ENCODE data around the gene IGFLR1. TPM values are rescaled to one million over a fixed set of nuclear protein-coding genes. Genes with fewer than 3 reads are reported as not detected.

Gene IGFLR1
- total and polyA plus RNA-seq, 3 experiments from 2014 or later, result 96.7 to 110 (median 108) TPM

GRCh38 chr19:35715355-35715809 is 26.9 kb downstream of the IGFLR1 start:
- Histone ChIP-seq H3K4me3 (ENCODE audit: low read length) (peak overlapping the region; percentile 89), H3K36me3 (ENCODE audit: insufficient read depth, low read length) (no peaks in the 10 kb centered on the region), H3K9me3 (ENCODE audit: low read length) (no peaks in the 10 kb centered on the region), H3K4me1 (ENCODE audit: insufficient read depth, low read length) (peaks cover 73% of the 10 kb centered on the region), H3K27me3 (ENCODE audit: insufficient read depth, low read length, poor library complexity, severe bottlenecking) (no peaks in the 10 kb centered on the region), H3K27ac (ENCODE audit: low read depth, low read length) (no peak overlapping the region)
- ChIA-PET CTCF (interaction anchor here (0.8 to 4.0 kb wide), 4 partner anchors 13 to 30 kb away, joined by 3 to 20 read pairs (median 4); partner anchors contain the start of genes PSENEN and U2AF1L4), POLR2A (interaction anchor here (1.2 kb wide), 1 partner anchor 33 kb away, joined by 3 read pairs; the partner anchor contains the start of gene LIN37)
- Mint-ChIP-seq H3K27me3 (peaks cover 0 to 8% of the 10 kb centered on the region in 2 donors), H3K36me3 (peaks cover 0 to 20% (median 2%) of the 10 kb centered on the region in 3 donors), H3K9me3 (no peaks in the 10 kb centered on the region), H3K4me3 (peak overlapping the region in 6 of 7 donors; percentile 15 to 98 (median 67)), H3K27ac (peak overlapping the region in 4 of 8 donors; percentile 32 to 98 (median 94)), H3K4me1 (peaks cover 57 to 80% (median 71%) of the 10 kb centered on the region in 3 donors)
- DNase-seq, result no peak

GRCh38 chr19:35714601-35715354 is 27.5 kb downstream of the IGFLR1 start:
- H3K4me3 Mint-ChIP-seq, result peak overlapping the region; percentile 41 to 70 (median 67)
- Histone ChIP-seq H3K36me3 (ENCODE audit: insufficient read depth, low read length) (no peaks in the 10 kb centered on the region), H3K4me3 (ENCODE audit: low read length) (no peak overlapping the region), H3K27me3 (ENCODE audit: insufficient read depth, low read length, poor library complexity, severe bottlenecking) (no peaks in the 10 kb centered on the region), H3K4me1 (ENCODE audit: insufficient read depth, low read length) (peaks cover 70% of the 10 kb centered on the region), H3K27ac (ENCODE audit: low read depth, low read length) (no peak overlapping the region), H3K9me3 (ENCODE audit: low read length) (no peaks in the 10 kb centered on the region)
- no peaks in the 10 kb centered on the region for H3K9me3 Mint-ChIP-seq
- no peak for DNase-seq
- H3K36me3 Mint-ChIP-seq, result peaks cover 0 to 14% (median 0%) of the 10 kb centered on the region in 3 donors
- CTCF ChIA-PET, result interaction anchor here (0.8 to 4.0 kb wide), 4 partner anchors 13 to 31 kb away, joined by 3 to 20 read pairs (median 3); partner anchors contain the start of genes PSENEN and U2AF1L4
- peak overlapping the region; percentile 48 to 98 (median 87) for H3K27ac Mint-ChIP-seq
- H3K4me1 Mint-ChIP-seq, result peaks cover 55 to 79% (median 71%) of the 10 kb centered on the region in 3 donors
- POLR2A ChIA-PET, result interaction anchor here (1.2 kb wide), 1 partner anchor 34 kb away, joined by 3 read pairs; the partner anchor contains the start of gene LIN37
- peaks cover 0 to 8% of the 10 kb centered on the region in 2 donors for H3K27me3 Mint-ChIP-seq

DNA sequence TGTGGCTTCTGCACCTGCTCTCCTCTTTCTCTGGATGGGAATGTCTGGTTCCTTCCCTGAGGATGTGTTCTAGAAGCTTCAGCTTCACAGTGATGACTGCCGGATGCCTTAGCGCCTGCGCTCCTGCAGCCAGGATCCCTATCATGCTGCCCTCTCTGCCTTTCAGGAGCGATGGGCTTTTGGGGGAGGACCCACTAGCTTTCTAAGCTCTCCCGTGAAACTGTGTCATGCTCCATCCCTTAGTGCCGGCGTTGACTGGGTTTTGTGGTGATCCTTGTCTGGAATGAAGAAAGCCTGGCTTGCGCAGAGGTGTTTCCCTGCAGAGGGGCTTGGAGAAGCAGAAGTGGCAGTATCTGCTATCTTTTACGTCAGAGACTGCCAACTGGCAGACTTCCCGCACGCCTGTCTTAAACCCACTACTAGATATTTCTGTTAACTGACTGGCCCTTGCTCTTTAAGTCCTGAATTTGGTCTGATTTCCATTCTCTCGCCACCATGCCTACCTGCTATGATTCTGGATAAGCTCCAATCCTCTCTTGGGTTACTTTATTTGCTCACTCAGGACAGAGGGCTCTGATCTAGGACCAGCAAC is 28.3 kb downstream of the IGFLR1 start:
- no peak overlapping the region for H3K27ac ChIP-seq (ENCODE audit: low read depth, low read length)
- peaks cover 0 to 10% (median 0%) of the 10 kb centered on the region in 3 donors for H3K36me3 Mint-ChIP-seq

DNA sequence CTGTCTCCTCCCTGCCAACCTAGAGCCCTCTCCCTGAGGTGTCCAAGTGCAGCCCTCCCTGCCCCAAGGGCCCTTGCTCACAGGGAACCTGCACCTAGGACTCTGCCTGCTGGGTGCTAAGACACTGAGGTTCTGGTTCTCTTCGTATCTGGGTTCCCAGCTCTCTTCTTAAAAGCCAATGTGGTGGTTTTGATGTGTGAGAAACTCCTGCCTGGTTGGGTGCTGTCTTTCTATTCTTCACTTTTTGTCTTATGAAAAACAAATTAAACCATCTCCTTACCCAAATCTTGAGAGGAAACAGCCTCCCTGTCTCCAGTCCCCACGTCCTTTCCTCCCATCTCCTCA is 28.8 kb downstream of the IGFLR1 start:
- H3K27me3 Mint-ChIP-seq, result peaks cover 0 to 8% of the 10 kb centered on the region in 2 donors
- peak in 1 of 5 donors; percentile 41 for DNase-seq
- H3K27ac ChIP-seq (ENCODE audit: low read depth, low read length), result peak overlapping the region; percentile 45
- ChIA-PET CTCF (interaction anchor here (1.1 to 4.0 kb wide), 3 partner anchors 10 to 204 kb away, joined by 3 to 20 read pairs (median 6); no protein-coding TSS in a partner anchor), POLR2A (interaction anchor here (2.8 kb wide), 1 partner anchor 12 kb away, joined by 16 read pairs; no protein-coding TSS in a partner anchor)
- H3K36me3 ChIP-seq (ENCODE audit: insufficient read depth, low read length), result no peaks in the 10 kb centered on the region
- peaks cover 47 to 67% (median 64%) of the 10 kb centered on the region in 3 donors for H3K4me1 Mint-ChIP-seq
- H3K4me3 ChIP-seq (ENCODE audit: low read length), result peak overlapping the region; percentile 4
- peaks cover 0 to 7% (median 0%) of the 10 kb centered on the region in 3 donors for H3K36me3 Mint-ChIP-seq
- H3K9me3 ChIP-seq (ENCODE audit: low read length), result no peaks in the 10 kb centered on the region
- peak overlapping the region; percentile 17 to 84 (median 67) for H3K4me3 Mint-ChIP-seq
- H3K4me1 ChIP-seq (ENCODE audit: insufficient read depth, low read length), result peaks cover 58% of the 10 kb centered on the region
- H3K9me3 Mint-ChIP-seq, result no peaks in the 10 kb centered on the region
- no peaks in the 10 kb centered on the region for H3K27me3 ChIP-seq (ENCODE audit: insufficient read depth, low read length, poor library complexity, severe bottlenecking)
- peak overlapping the region; percentile 67 to 98 (median 90) for H3K27ac Mint-ChIP-seq

More for the DNA sequence above, 28.3 kb downstream of the IGFLR1 start:
- Mint-ChIP-seq H3K27me3 (peaks cover 0 to 8% of the 10 kb centered on the region in 2 donors), H3K9me3 (no peaks in the 10 kb centered on the region), H3K4me3 (peak overlapping the region; percentile 17 to 84 (median 67)), H3K27ac (peak overlapping the region; percentile 67 to 98 (median 90)), H3K4me1 (peaks cover 50 to 72% (median 64%) of the 10 kb centered on the region in 3 donors)
- no peaks in the 10 kb centered on the region for H3K27me3 ChIP-seq (ENCODE audit: insufficient read depth, low read length, poor library complexity, severe bottlenecking)
- ChIA-PET POLR2A (interaction anchor here (2.8 kb wide), 1 partner anchor 12 kb away, joined by 16 read pairs; no protein-coding TSS in a partner anchor), CTCF (interaction anchor here (1.0 to 4.0 kb wide), 3 partner anchors 12 to 204 kb away, joined by 3 to 20 read pairs (median 3); no protein-coding TSS in a partner anchor)
- no peaks in the 10 kb centered on the region for H3K9me3 ChIP-seq (ENCODE audit: low read length)
- peaks cover 62% of the 10 kb centered on the region for H3K4me1 ChIP-seq (ENCODE audit: insufficient read depth, low read length)
- H3K36me3 ChIP-seq (ENCODE audit: insufficient read depth, low read length), result no peaks in the 10 kb centered on the region
- H3K4me3 ChIP-seq (ENCODE audit: low read length), result peak overlapping the region; percentile 4
- DNase-seq, result no peak

GRCh38 chr19:35712567-35713505 is 29.4 kb downstream of the IGFLR1 start:
- H3K27me3 Mint-ChIP-seq, result peaks cover 0 to 8% of the 10 kb centered on the region in 2 donors
- ChIA-PET POLR2A (interaction anchor here (2.8 kb wide), 1 partner anchor 11 kb away, joined by 16 read pairs; no protein-coding TSS in a partner anchor), CTCF (interaction anchor here (0.8 to 4.0 kb wide), 5 partner anchors 10 to 203 kb away, joined by 3 to 20 read pairs (median 4); no protein-coding TSS in a partner anchor)
- Histone ChIP-seq H3K27me3 (ENCODE audit: insufficient read depth, low read length, poor library complexity, severe bottlenecking) (no peaks in the 10 kb centered on the region), H3K9me3 (ENCODE audit: low read length) (no peaks in the 10 kb centered on the region), H3K27ac (ENCODE audit: low read depth, low read length) (peak overlapping the region; percentile 45), H3K36me3 (ENCODE audit: insufficient read depth, low read length) (no peaks in the 10 kb centered on the region), H3K4me3 (ENCODE audit: low read length) (peak overlapping the region; percentile 4), H3K4me1 (ENCODE audit: insufficient read depth, low read length) (peaks cover 58% of the 10 kb centered on the region)
- peak overlapping the region; percentile 80 to 98 (median 90) for H3K27ac Mint-ChIP-seq
- peaks cover 47 to 65% (median 64%) of the 10 kb centered on the region in 3 donors for H3K4me1 Mint-ChIP-seq
- peaks cover 0 to 6% (median 0%) of the 10 kb centered on the region in 3 donors for H3K36me3 Mint-ChIP-seq
- no peaks in the 10 kb centered on the region for H3K9me3 Mint-ChIP-seq
- H3K4me3 Mint-ChIP-seq, result peak overlapping the region; percentile 55 to 84 (median 67)
- DNase-seq, result peak in 4 of 5 donors; percentile 30 to 62 (median 44)

DNA sequence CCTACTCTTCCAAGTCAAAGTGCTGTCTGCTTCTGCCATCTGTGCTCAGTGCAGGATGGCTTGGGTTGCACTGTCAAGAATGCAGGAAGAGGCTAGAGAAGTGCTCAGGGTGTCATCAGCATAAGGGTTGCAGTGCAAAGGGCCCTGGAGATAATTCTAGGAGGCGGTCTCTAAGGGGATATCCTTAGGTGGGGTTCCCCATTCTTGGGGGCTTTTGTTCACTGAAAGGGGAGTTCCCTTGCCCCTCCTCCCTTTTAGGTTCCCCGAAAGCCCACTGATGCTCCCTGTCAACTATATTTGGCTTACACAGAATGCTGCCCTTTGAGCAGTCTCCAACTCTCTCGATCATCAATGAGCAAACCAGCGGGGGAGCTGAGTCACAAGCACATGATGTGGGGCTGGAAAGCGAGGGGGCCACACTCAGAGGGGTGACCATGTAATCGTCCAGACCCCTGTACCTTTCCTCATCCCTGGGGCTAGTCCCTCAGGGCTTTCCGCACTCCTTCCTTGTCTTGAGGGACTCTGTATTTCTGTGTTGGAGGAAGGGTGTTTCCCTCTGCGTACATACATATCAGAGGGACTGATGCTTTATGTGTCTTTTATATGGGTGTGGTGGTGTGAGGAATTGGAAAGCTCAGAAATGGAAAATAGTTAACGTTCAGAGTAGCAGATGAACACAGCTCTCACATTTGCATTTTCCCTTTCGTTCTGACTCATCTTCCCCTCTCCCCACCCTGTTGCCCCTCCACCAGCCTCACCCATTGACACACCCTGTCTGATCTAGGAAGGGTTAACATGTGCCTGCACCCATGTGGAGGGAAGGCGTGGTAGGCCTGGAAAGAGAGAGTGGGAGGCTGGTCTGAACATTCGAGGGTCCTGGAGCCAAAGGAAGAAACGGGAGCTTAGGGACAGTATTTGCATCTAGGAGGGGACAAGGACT is 31.2 kb downstream of the IGFLR1 start:
- Histone ChIP-seq H3K4me3 (ENCODE audit: low read length) (no peak overlapping the region), H3K4me1 (ENCODE audit: insufficient read depth, low read length) (peaks cover 52% of the 10 kb centered on the region), H3K9me3 (ENCODE audit: low read length) (no peaks in the 10 kb centered on the region), H3K36me3 (ENCODE audit: insufficient read depth, low read length) (no peaks in the 10 kb centered on the region), H3K27me3 (ENCODE audit: insufficient read depth, low read length, poor library complexity, severe bottlenecking) (no peaks in the 10 kb centered on the region), H3K27ac (ENCODE audit: low read depth, low read length) (no peak overlapping the region)
- ChIA-PET POLR2A (interaction anchor here (2.8 kb wide), 1 partner anchor 9 kb away, joined by 16 read pairs; no protein-coding TSS in a partner anchor), CTCF (interaction anchor here (0.9 to 2.2 kb wide), 4 partner anchors 8 to 29 kb away, joined by 3 to 6 read pairs (median 4); no protein-coding TSS in a partner anchor)
- H3K27me3 Mint-ChIP-seq, result peaks cover 0 to 6% of the 10 kb centered on the region in 2 donors
- H3K36me3 Mint-ChIP-seq, result no peaks in the 10 kb centered on the region
- H3K9me3 Mint-ChIP-seq, result no peaks in the 10 kb centered on the region
- DNase-seq, result no peak
- H3K4me1 Mint-ChIP-seq, result peaks cover 40 to 58% (median 56%) of the 10 kb centered on the region in 3 donors
- H3K27ac Mint-ChIP-seq, result peak overlapping the region in 7 of 8 donors; percentile 10 to 92 (median 77)
- peak overlapping the region in 6 of 7 donors; percentile 8 to 52 (median 43) for H3K4me3 Mint-ChIP-seq
